ENCODE results near the gene DGKQ. TPM values are rescaled to one million over a fixed set of nuclear protein-coding genes. Genes with fewer than 3 reads are reported as not detected.

The DGKQ gene
- total and polyA plus RNA-seq, 2 of the 13 experiments (the other 11 are each of a cell fraction or from before 2014, with no cell fraction given): 4.5 to 7.2 TPM

DNA sequence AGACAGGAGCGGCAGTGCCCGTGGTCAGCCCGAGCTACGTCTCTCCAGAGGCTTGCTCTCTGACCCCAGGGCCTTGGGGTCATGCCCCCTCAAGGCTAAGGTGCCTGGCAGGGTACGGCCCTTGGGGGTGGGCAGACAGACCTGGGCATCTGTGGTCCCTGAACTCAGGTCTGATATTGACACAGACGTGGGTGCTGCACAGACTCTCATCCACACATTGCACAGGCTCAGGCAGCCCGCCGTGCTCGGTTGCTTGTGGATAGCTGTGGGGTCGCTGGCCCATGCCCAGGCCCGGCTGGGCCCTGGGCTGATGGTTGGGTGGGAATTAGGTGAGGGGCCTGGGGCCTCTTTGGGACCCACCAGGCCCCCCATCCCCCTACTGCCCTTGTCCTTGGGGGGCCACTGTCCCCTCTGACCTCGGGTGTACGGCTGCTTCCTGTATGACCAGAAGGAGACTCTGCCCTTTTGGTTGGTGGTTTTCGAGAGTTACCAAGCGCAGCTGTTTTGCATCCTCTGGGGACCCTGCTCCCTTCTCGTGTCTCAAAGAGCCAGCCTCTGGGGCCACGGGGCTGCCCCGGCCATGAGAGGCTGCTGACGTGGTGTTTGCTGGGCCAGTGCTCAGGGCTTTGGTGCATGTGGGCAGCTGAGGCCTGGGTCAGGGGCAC is 48.1 kb upstream of the DGKQ start:
- ATAC-seq: no peak
- no peak for DNase-seq (ENCODE audit: low spot score)
- H3K36me3 ChIP-seq (replicated peaks in 1 of 2; ENCODE audit: control insufficient read depth in 1 of 2, insufficient read depth in 2 of 2, low read length in 2 of 2): peaks cover 8 to 12% of the 10 kb centered on the region in 2 experiments; a peak in 4 of 5 replicates
- H3K4me1 ChIP-seq (ENCODE audit: insufficient read depth, low read length): no peaks in the 10 kb centered on the region
- no peak for FAIRE-seq
- H3K27me3 ChIP-seq (ENCODE audit: control insufficient read depth in 1 of 2, insufficient read depth in 2 of 2, low read length in 2 of 2): no peaks in the 10 kb centered on the region
- in situ Hi-C loops (cut with HindIII; ENCODE audit: extremely low pct_ligation_motif_present, low pct_unique_long_range_greater_than_20kb): no loop called here
- no peak overlapping the region for H3K4me2 ChIP-seq (ENCODE audit: low read depth, low read length)
- no TSS peak for BruUV-seq (replicated peaks)
- 80% methylated on average over 2 of the region's 19 CpGs for WGBS (ENCODE audit: low lambda C conversion rate)
- TF ChIP-seq, protein P1, sequence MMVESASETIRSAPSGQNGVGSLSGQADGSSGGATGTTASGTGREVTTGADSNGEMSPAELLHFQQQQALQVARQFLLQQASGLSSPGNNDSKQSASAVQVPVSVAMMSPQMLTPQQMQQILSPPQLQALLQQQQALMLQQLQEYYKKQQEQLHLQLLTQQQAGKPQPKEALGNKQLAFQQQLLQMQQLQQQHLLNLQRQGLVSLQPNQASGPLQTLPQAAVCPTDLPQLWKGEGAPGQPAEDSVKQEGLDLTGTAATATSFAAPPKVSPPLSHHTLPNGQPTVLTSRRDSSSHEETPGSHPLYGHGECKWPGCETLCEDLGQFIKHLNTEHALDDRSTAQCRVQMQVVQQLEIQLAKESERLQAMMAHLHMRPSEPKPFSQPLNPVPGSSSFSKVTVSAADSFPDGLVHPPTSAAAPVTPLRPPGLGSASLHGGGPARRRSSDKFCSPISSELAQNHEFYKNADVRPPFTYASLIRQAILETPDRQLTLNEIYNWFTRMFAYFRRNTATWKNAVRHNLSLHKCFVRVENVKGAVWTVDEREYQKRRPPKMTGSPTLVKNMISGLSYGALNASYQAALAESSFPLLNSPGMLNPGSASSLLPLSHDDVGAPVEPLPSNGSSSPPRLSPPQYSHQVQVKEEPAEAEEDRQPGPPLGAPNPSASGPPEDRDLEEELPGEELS (CRISPR knock-in tag; IDR thresholded peaks at IDR 0.05): no peak
- TF ChIP-seq TEAD2 (CRISPR knock-in tag; IDR thresholded peaks at IDR 0.05) (no peak), AGO2 (optimal IDR thresholded peaks at IDR 0.05; ENCODE audit: low read depth, low read length) (peak; percentile 36), RBFOX2 (IDR thresholded peaks at IDR 0.05; ENCODE audit: low read depth, low read length) (peak; percentile 5; the same call in 1 of the 2 replicates)
- ChIA-PET POLR2A (no interaction called here), CTCF (ENCODE audit: low intra/inter-chr PET ratio, low total read pairs) (no interaction called here)
- intact Hi-C loops (cut with micrococcal nuclease; ENCODE audit: unreplicated experiment): no loop called here
- H3K79me2 ChIP-seq (ENCODE audit: insufficient read depth, low read length): no peaks in the 10 kb centered on the region
- H3K27ac ChIP-seq (ENCODE audit: extremely low read length, insufficient read depth, low read length): no peak overlapping the region
- H4K20me1 ChIP-seq (ENCODE audit: insufficient read depth, low read length): no peaks in the 10 kb centered on the region
- no peak overlapping the region for H3K9ac ChIP-seq (ENCODE audit: insufficient read depth, low read depth, low read length)
- no peaks in the 10 kb centered on the region for H3K9me3 ChIP-seq (ENCODE audit: low read length)
- H3K4me3 ChIP-seq (replicated peaks in 1 of 3; ENCODE audit: insufficient read depth in 1 of 3, low read depth in 2 of 3, low read length in 3 of 3): no peak overlapping the region
- no peak overlapping the region for H2AFZ ChIP-seq (ENCODE audit: low read length)

DNA sequence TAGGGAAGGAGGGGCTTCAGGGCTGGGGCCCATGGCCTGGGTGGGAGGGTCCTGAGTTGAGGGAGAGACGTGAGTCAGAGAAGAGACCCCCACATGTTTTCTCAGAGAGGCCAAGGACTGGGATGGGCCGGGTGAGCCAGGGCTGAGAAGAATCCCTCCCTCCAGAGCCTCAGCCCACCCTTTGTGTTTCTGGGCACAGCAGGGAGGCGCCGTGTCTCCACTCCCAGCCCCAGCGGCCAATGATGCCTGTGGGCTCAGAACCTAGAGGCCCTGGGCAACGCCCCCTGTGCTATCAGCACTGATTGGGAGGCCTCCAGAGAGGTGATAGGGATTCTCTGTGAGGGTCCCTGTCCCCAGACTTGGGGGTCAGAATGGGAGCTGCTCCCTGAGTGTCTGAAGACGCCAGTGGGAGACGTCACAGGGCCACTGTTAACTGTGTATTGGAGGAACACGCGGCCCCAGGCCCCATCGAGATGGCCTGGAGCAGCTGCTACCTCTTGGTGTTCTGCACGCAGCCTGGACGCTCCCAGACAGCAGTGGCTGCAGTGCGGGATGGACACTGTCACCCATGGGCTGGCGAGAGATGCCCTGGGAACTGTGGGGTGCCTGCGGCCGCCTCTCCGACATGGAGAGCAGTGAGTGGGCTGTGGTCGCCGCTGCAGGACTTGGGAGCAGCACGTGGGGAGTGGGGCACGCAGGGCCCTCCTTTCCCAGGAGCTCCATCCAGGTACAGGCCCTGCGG is 46.5 kb upstream of the DGKQ start:
- Histone ChIP-seq H4K20me1 (ENCODE audit: insufficient read depth, low read length) (no peaks in the 10 kb centered on the region), H3K4me1 (ENCODE audit: insufficient read depth, low read length) (peaks cover 9% of the 10 kb centered on the region), H3K27ac (ENCODE audit: extremely low read length, insufficient read depth, low read length) (no peak overlapping the region), H3K27me3 (ENCODE audit: control insufficient read depth in 1 of 2, insufficient read depth in 2 of 2, low read length in 2 of 2) (no peaks in the 10 kb centered on the region), H2AFZ (ENCODE audit: low read length) (no peak overlapping the region), H3K4me2 (ENCODE audit: low read depth, low read length) (no peak overlapping the region), H3K36me3 (replicated peaks in 1 of 2; ENCODE audit: control insufficient read depth in 1 of 2, insufficient read depth in 2 of 2, low read length in 2 of 2) (peaks cover 0 to 2% of the 10 kb centered on the region in 2 experiments; a peak in 4 of 5 replicates), H3K9me3 (ENCODE audit: low read length) (no peaks in the 10 kb centered on the region), H3K4me3 (replicated peaks in 1 of 3; ENCODE audit: insufficient read depth in 1 of 3, low read depth in 2 of 3, low read length in 3 of 3) (no peak overlapping the region), H3K9ac (ENCODE audit: insufficient read depth, low read depth, low read length) (no peak overlapping the region), H3K79me2 (ENCODE audit: insufficient read depth, low read length) (peaks cover 6% of the 10 kb centered on the region)
- intact Hi-C loops (cut with micrococcal nuclease; ENCODE audit: unreplicated experiment): no loop called here
- no peak for FAIRE-seq
- no peak for DNase-seq (ENCODE audit: low spot score)
- in situ Hi-C loops (cut with HindIII; ENCODE audit: extremely low pct_ligation_motif_present, low pct_unique_long_range_greater_than_20kb): no loop called here
- POLR2A ChIA-PET: no interaction called here
- 97% methylated on average over 6 of the region's 23 CpGs for WGBS (ENCODE audit: low lambda C conversion rate)
- peak; percentile 22 for TF ChIP-seq AGO2 (optimal IDR thresholded peaks at IDR 0.05; ENCODE audit: low read depth, low read length)
- TF ChIP-seq, protein P2, sequence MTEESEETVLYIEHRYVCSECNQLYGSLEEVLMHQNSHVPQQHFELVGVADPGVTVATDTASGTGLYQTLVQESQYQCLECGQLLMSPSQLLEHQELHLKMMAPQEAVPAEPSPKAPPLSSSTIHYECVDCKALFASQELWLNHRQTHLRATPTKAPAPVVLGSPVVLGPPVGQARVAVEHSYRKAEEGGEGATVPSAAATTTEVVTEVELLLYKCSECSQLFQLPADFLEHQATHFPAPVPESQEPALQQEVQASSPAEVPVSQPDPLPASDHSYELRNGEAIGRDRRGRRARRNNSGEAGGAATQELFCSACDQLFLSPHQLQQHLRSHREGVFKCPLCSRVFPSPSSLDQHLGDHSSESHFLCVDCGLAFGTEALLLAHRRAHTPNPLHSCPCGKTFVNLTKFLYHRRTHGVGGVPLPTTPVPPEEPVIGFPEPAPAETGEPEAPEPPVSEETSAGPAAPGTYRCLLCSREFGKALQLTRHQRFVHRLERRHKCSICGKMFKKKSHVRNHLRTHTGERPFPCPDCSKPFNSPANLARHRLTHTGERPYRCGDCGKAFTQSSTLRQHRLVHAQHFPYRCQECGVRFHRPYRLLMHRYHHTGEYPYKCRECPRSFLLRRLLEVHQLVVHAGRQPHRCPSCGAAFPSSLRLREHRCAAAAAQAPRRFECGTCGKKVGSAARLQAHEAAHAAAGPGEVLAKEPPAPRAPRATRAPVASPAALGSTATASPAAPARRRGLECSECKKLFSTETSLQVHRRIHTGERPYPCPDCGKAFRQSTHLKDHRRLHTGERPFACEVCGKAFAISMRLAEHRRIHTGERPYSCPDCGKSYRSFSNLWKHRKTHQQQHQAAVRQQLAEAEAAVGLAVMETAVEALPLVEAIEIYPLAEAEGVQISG (CRISPR knock-in tag; IDR thresholded peaks at IDR 0.05): no peak
- CTCF ChIA-PET (ENCODE audit: low intra/inter-chr PET ratio, low total read pairs): no interaction called here
- BruUV-seq (replicated peaks): no TSS peak
- ATAC-seq: no peak
